ENCODE data around the gene NRN1. TPM values are rescaled to one million over a fixed set of nuclear protein-coding genes. Genes with fewer than 3 reads are reported as not detected.

NRN1 gene
- total RNA-seq, 1 donor from 2014 or later: 1.3 TPM

GRCh38 chr6:5999688-6000608 is 6.8 kb downstream of the NRN1 start:
- no peak overlapping the region for H3K27ac ChIP-seq
- H3F3A ChIP-seq (ENCODE audit: low read depth): peaks cover 44% of the 10 kb centered on the region
- Mint-ChIP-seq H3K27me3 (ENCODE audit: insufficient read depth, low read depth) (peaks cover 84% of the 10 kb centered on the region), H3K36me3 (peaks cover 2% of the 10 kb centered on the region), H3K9me3 (peaks cover 11% of the 10 kb centered on the region), H3K4me1 (peaks cover 54% of the 10 kb centered on the region), H3K27ac (no peak overlapping the region), H3K4me3 (peak overlapping the region; percentile 47)
- H3K9me3 ChIP-seq (ENCODE audit: low read depth): no peaks in the 10 kb centered on the region
- H2AFZ ChIP-seq (replicated peaks): no peak overlapping the region
- H4K20me1 ChIP-seq (ENCODE audit: low read depth): peaks cover 66% of the 10 kb centered on the region
- H3K4me3 ChIP-seq: peak overlapping the region; percentile 40
- peaks cover 100% of the 10 kb centered on the region for H3K27me3 ChIP-seq
- H3K79me2 ChIP-seq (ENCODE audit: low read depth): no peaks in the 10 kb centered on the region
- DNase-seq (ENCODE audit: low spot score): peak; percentile 51
- no peak overlapping the region for H3K9ac ChIP-seq
- peaks cover 38% of the 10 kb centered on the region for H3K4me1 ChIP-seq
- peak overlapping the region; percentile 80 for H3K4me2 ChIP-seq
- H3K36me3 ChIP-seq: no peaks in the 10 kb centered on the region
- TF ChIP-seq EZH2phosphoT487 (IDR thresholded peaks at IDR 0.05) (peak; percentile 75), CTCF (IDR thresholded peaks at IDR 0.05) (no peak), EZH2 (IDR thresholded peaks at IDR 0.05) (peak; percentile 95)

- peaks cover 100% of the 10 kb centered on the region for H3K27me3 ChIP-seq
- H3K4me1 Mint-ChIP-seq: peaks cover 48% of the 10 kb centered on the region
- no peaks in the 10 kb centered on the region for H3K9me3 ChIP-seq (ENCODE audit: low read depth)
- no peak overlapping the region for H3K9ac ChIP-seq
- no peaks in the 10 kb centered on the region for H3K36me3 ChIP-seq
- DNase-seq (ENCODE audit: low spot score): peak; percentile 75
- H3K4me1 ChIP-seq: peaks cover 38% of the 10 kb centered on the region
- peaks cover 11% of the 10 kb centered on the region for H3K9me3 Mint-ChIP-seq
- peaks cover 3% of the 10 kb centered on the region for H3K36me3 Mint-ChIP-seq
- peak; percentile 88 for TF ChIP-seq EZH2 (IDR thresholded peaks at IDR 0.05)
- TF ChIP-seq CTCF (IDR thresholded peaks at IDR 0.05): peak; percentile 27
- peak; percentile 94 for TF ChIP-seq EZH2phosphoT487 (IDR thresholded peaks at IDR 0.05)
- no peak overlapping the region for H3K27ac ChIP-seq
- no peak overlapping the region for H2AFZ ChIP-seq (replicated peaks)
- H4K20me1 ChIP-seq (ENCODE audit: low read depth): peaks cover 62% of the 10 kb centered on the region
- peak overlapping the region; percentile 85 for H3K4me3 Mint-ChIP-seq
- peak overlapping the region; percentile 80 for H3K4me2 ChIP-seq
- H3K27me3 Mint-ChIP-seq (ENCODE audit: insufficient read depth, low read depth): peaks cover 83% of the 10 kb centered on the region
- H3K79me2 ChIP-seq (ENCODE audit: low read depth): no peaks in the 10 kb centered on the region
- peaks cover 39% of the 10 kb centered on the region for H3F3A ChIP-seq (ENCODE audit: low read depth)
- no peak overlapping the region for H3K27ac Mint-ChIP-seq
- H3K4me3 ChIP-seq: peak overlapping the region; percentile 40
Measured at GRCh38 chr6:5998711-5999687, 7.7 kb downstream of the NRN1 start.

- Histone ChIP-seq H3K4me2 (no peak overlapping the region), H3K4me1 (peaks cover 36% of the 10 kb centered on the region), H3K9me3 (ENCODE audit: low read depth) (no peaks in the 10 kb centered on the region), H3K79me2 (ENCODE audit: low read depth) (no peaks in the 10 kb centered on the region), H3K27me3 (peaks cover 100% of the 10 kb centered on the region), H2AFZ (replicated peaks) (no peak overlapping the region), H3F3A (ENCODE audit: low read depth) (peaks cover 33% of the 10 kb centered on the region), H3K4me3 (no peak overlapping the region), H3K36me3 (no peaks in the 10 kb centered on the region), H3K27ac (no peak overlapping the region), H3K9ac (no peak overlapping the region), H4K20me1 (ENCODE audit: low read depth) (peaks cover 64% of the 10 kb centered on the region)
- peak; percentile 12 for DNase-seq (ENCODE audit: low spot score)
- H3K4me3 Mint-ChIP-seq: peak overlapping the region; percentile 22
- peaks cover 86% of the 10 kb centered on the region for H3K27me3 Mint-ChIP-seq (ENCODE audit: insufficient read depth, low read depth)
- H3K4me1 Mint-ChIP-seq: peaks cover 50% of the 10 kb centered on the region
- H3K27ac Mint-ChIP-seq: no peak overlapping the region
- no peak for TF ChIP-seq EZH2phosphoT487 (IDR thresholded peaks at IDR 0.05)
- no peak for TF ChIP-seq EZH2 (IDR thresholded peaks at IDR 0.05)
- TF ChIP-seq CTCF (IDR thresholded peaks at IDR 0.05): no peak
- H3K9me3 Mint-ChIP-seq: peaks cover 13% of the 10 kb centered on the region
- H3K36me3 Mint-ChIP-seq: peaks cover 6% of the 10 kb centered on the region
Measured at GRCh38 chr6:5998236-5998635, 8.5 kb downstream of the NRN1 start.

Data from neural progenitor cell (in vitro differentiated cells).